ENCODE data around the gene PARD3.
A peak's percentile ranks its signal among the peaks of the same experiment; 100 is the strongest.

PARD3 gene

DNA sequence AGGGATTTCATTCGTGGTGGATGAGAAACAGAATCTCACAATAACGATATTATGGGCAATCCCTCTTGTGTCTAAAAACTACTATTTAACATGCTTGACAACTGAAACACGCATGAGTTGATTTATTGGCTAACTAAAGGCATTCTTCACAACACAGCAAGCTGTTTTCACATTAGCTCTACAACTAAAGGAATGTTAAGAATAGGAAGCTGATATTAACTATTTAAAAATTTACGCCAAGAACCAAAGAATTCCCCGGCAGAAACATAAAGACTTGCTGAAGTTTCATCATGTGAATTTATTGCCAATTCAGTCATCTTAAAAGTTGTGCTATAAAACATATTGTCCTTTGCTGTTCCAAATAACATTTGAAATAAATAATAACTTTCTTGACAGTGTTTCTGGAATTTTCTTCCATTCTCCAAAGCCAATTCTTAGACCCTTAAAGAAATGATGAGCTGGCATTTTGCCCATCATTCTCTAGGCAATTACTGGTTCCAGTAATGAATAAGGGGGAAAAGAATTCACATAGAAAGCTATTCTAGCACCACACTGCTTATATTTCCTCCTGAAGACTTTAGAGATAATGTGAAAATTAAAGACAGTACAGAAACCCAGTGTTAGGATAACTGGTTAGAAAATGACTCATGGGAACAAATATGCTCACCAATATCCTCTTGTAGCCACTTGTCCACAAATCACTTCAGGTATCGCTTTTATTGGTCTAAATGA lies 233.1 kb downstream of the PARD3 start:
- in situ Hi-C loops (cut with HindIII; ENCODE audit: low sequenced_read_pairs), result no loop called here
- no peak overlapping the region for H3K4me3 ChIP-seq (ENCODE audit: low read depth, low read length)
- peak; percentile 31 for DNase-seq (ENCODE audit: low read depth)
- TF ChIP-seq, protein P1, sequence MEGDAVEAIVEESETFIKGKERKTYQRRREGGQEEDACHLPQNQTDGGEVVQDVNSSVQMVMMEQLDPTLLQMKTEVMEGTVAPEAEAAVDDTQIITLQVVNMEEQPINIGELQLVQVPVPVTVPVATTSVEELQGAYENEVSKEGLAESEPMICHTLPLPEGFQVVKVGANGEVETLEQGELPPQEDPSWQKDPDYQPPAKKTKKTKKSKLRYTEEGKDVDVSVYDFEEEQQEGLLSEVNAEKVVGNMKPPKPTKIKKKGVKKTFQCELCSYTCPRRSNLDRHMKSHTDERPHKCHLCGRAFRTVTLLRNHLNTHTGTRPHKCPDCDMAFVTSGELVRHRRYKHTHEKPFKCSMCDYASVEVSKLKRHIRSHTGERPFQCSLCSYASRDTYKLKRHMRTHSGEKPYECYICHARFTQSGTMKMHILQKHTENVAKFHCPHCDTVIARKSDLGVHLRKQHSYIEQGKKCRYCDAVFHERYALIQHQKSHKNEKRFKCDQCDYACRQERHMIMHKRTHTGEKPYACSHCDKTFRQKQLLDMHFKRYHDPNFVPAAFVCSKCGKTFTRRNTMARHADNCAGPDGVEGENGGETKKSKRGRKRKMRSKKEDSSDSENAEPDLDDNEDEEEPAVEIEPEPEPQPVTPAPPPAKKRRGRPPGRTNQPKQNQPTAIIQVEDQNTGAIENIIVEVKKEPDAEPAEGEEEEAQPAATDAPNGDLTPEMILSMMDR (IDR thresholded peaks at IDR 0.05; ENCODE audit: low read depth, low read length, missing control alignments), result no peak

DNA sequence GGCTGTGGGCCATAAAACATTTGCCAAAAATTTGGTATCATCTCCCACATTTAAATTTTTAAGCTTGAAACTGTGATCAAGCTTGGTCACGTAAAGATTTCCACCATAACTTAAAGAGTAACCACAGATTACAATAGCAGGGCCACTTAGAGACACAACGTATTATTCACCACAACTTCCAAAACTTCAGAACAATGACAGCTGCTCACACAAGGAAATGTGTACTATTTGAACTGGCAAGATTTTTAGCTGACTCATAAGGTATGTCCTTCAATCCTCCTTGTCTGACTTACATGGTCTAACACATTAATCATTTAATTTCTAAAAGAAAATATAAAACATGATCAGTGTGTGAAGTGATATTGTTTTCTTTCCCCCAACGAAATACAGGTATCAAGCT lies 234.5 kb downstream of the PARD3 start:
- in situ Hi-C loops (cut with HindIII; ENCODE audit: low sequenced_read_pairs), result no loop called here
- TF ChIP-seq, protein P1 (IDR thresholded peaks at IDR 0.05; ENCODE audit: low read depth, low read length, missing control alignments), result no peak
- no peak overlapping the region for H3K4me3 ChIP-seq (ENCODE audit: low read depth, low read length)
- peak; percentile 35 for DNase-seq (ENCODE audit: low read depth)

DNA sequence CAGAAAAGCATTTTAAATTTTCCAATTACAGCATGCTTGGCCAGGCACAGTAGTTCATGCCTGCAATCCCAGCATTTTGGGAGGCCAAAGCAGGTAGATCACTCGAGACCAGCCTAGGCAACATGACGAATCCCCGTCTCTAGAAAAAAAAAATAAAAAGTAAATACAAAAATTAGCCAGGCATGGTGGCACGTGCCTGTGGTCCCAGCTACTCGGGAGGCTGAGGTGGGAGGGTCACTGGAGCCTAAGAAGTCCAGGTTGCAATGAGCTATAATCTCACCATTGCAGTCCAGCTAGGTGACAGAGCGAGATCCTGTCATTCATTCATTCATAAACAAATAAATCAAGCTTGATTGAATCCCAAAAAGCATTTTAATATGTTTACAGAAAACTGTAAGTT lies 234.9 kb downstream of the PARD3 start:
- DNase-seq (ENCODE audit: low read depth), result no peak

DNA sequence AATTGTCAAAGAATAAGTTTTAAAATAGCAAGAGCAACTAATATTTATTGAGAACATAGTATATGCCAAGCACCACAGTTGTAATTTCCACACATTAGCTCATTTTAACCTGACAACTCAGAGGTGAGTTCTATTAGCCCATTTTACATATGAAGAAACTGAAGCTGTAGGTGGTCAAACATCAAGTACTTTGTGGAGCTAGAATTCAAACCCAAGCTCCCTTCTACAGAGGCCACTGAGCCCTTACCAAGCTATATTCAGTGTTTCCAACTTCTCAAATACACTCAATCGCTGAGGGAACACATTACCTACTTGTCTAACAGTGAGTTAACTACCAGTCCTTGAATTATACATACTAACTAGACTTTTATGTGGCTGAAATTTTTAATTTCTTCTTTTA lies 236.6 kb downstream of the PARD3 start:
- H3K4me3 ChIP-seq (ENCODE audit: low read depth, low read length), result no peak overlapping the region
- in situ Hi-C loops (cut with HindIII; ENCODE audit: low sequenced_read_pairs), result no loop called here
- no peak for DNase-seq (ENCODE audit: low read depth)
- TF ChIP-seq, protein P1 (IDR thresholded peaks at IDR 0.05; ENCODE audit: low read depth, low read length, missing control alignments), result no peak

More for the DNA sequence above, 234.9 kb downstream of the PARD3 start:
- H3K4me3 ChIP-seq (ENCODE audit: low read depth, low read length), result no peak overlapping the region
- in situ Hi-C loops (cut with HindIII; ENCODE audit: low sequenced_read_pairs), result no loop called here
- TF ChIP-seq, protein P1 (IDR thresholded peaks at IDR 0.05; ENCODE audit: low read depth, low read length, missing control alignments), result no peak

DNA sequence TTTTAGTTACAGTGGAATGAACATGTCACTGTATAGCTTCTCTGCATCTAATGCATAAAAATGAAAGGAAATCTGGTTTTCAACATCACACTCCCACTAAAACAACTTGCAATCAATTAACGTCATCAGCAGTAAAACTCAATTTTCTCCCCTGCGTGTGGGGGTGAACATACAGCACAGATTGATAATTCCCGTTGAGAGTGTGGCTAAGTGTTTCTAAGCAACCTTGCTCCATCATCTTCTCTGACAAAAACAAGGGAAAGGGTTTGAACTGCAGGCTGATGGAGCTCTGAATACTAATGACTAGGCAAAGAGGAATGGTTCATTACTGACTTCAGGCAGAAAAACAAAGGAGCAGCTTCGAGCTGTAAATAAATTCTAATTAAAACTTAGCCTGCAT lies 238.3 kb downstream of the PARD3 start:
- TF ChIP-seq, protein P1 (IDR thresholded peaks at IDR 0.05; ENCODE audit: low read depth, low read length, missing control alignments), result no peak
- DNase-seq (ENCODE audit: low read depth), result no peak
- in situ Hi-C loops (cut with HindIII; ENCODE audit: low sequenced_read_pairs), result no loop called here
- H3K4me3 ChIP-seq (ENCODE audit: low read depth, low read length), result no peak overlapping the region

DNA sequence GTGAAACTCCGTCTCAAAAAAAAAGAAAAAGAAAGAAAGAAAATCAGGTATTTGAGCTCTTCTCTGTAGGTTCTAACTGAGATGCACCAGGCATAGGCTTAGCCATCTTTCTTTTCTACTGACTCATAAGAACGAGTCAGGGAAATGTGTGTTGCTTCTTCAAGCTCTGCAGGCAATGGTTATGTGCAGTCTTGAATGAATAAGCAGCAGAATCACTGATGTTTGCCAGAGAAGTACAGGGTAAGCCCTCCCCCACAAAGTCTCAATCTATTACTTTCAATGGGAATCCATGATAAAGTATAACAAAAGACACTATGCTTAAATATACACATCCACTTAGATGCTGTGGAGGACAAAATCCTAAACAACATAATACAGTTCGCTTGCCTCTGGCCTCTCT lies 239.2 kb downstream of the PARD3 start:
- no peak for DNase-seq (ENCODE audit: low read depth)
- H3K4me3 ChIP-seq (ENCODE audit: low read depth, low read length), result no peak overlapping the region
- in situ Hi-C loops (cut with HindIII; ENCODE audit: low sequenced_read_pairs), result no loop called here
- TF ChIP-seq, protein P1 (IDR thresholded peaks at IDR 0.05; ENCODE audit: low read depth, low read length, missing control alignments), result no peak
